WTC11 (cell line): ENCODE data around the gene ADGRL3. TPM values are rescaled to one million over a fixed set of nuclear protein-coding genes. Genes with fewer than 3 reads are reported as not detected.

Experiments
- ATAC-seq: fragments of 200-7000 bp; cut with Tn5 transposase; 2 replicates; pipeline ENCODE4 v1.10.0; 2021; ENCODE audit warnings: mild to moderate bottlenecking, moderate library complexity
- CTCF ChIA-PET: fragments of 300-600 bp; sonication (Branson Sonifier 250); formaldehyde crosslinking; loops from one replicate; lab custom pipeline; 2021; ENCODE audit warnings: antibody characterized with exemption; lab: Charles Lee
- POLR2A ChIA-PET: fragments of 350-600 bp; sonication (Branson Sonifier 250); formaldehyde crosslinking; loops from one replicate; lab custom pipeline; 2021; ENCODE audit warnings: antibody characterized with exemption; lab: Charles Lee
- DNase-seq: peaks from one replicate; pipeline ENCODE4 v3.0.0; 2021; ENCODE audit warnings: low spot score
- H3K27ac Mint-ChIP-seq: 2 replicates; pipeline ENCODE4 v1.8.0; 2021; ENCODE audit warnings: mixed read lengths
- H3K27me3 Mint-ChIP-seq: 2 replicates; pipeline ENCODE4 v1.8.0; 2021; ENCODE audit warnings: low read depth, mild to moderate bottlenecking, moderate library complexity, mixed read lengths
- H3K36me3 Mint-ChIP-seq: 2 replicates; pipeline ENCODE4 v1.8.0; 2021; ENCODE audit warnings: mixed read lengths
- H3K4me1 Mint-ChIP-seq: 2 replicates; pipeline ENCODE4 v1.8.0; 2022; ENCODE audit warnings: mixed read lengths
- H3K4me3 Mint-ChIP-seq: 2 replicates; pipeline ENCODE4 v1.8.0; 2021; ENCODE audit warnings: mild to moderate bottlenecking, moderate library complexity, mixed read lengths
- H3K9me3 Mint-ChIP-seq: 2 replicates; pipeline ENCODE4 v1.8.0; 2021; ENCODE audit warnings: mixed read lengths
- ATF1 ChIP-seq: sonication (generic); formaldehyde crosslinking; IDR thresholded peaks from 2 replicates; pipeline ENCODE4 v1.8.1; 2023; ENCODE audit warnings: mild to moderate bottlenecking, moderate library complexity, missing genetic modification reagents
- EMX1 ChIP-seq: fragments of 250-450 bp; sonication (Bioruptor Pico); IDR thresholded peaks from 2 replicates; pipeline ENCODE4 v1.8.0; 2021; ENCODE audit warnings: mild to moderate bottlenecking
- ETV6 ChIP-seq: sonication (generic); formaldehyde crosslinking; IDR thresholded peaks from 2 replicates; pipeline ENCODE4 v1.8.1; 2022; ENCODE audit warnings: mild to moderate bottlenecking, missing genetic modification reagents
- FOXJ3 ChIP-seq: sonication (generic); formaldehyde crosslinking; IDR thresholded peaks from 2 replicates; pipeline ENCODE4 v1.9.0; 2021; ENCODE audit warnings: missing genetic modification reagents, mild to moderate bottlenecking, borderline replicate concordance
- FOXK1 ChIP-seq: sonication (generic); formaldehyde crosslinking; IDR thresholded peaks from 2 replicates; pipeline ENCODE4 v1.8.0; 2022; ENCODE audit warnings: mild to moderate bottlenecking, moderate library complexity, missing genetic modification reagents
- GRHL2 ChIP-seq: fragments of 250-450 bp; sonication (Bioruptor Pico); IDR thresholded peaks from 2 replicates; pipeline ENCODE4 v1.8.0; 2022; ENCODE audit warnings: mild to moderate bottlenecking, moderate library complexity; ENCODE audit not compliant: insufficient replicate concordance, severe bottlenecking
- IRF2 ChIP-seq: sonication (generic); formaldehyde crosslinking; IDR thresholded peaks from 2 replicates; pipeline ENCODE4 v1.8.0; 2022; ENCODE audit warnings: low read depth, missing genetic modification reagents, borderline replicate concordance
- NFE2L1 ChIP-seq: sonication (generic); formaldehyde crosslinking; IDR thresholded peaks from 2 replicates; pipeline ENCODE4 v1.8.1; 2023; ENCODE audit warnings: missing genetic modification reagents
- NR1H2 ChIP-seq: sonication (generic); formaldehyde crosslinking; IDR thresholded peaks from 2 replicates; pipeline ENCODE4 v1.9.0; 2021; ENCODE audit warnings: mild to moderate bottlenecking, moderate library complexity, missing genetic modification reagents
- SP1 ChIP-seq: sonication (generic); formaldehyde crosslinking; conservative IDR thresholded peaks from 2 replicates; pipeline ENCODE4 v1.8.1; 2022; ENCODE audit warnings: missing genetic modification reagents
- TEAD4 ChIP-seq: sonication (generic); formaldehyde crosslinking; IDR thresholded peaks from 2 replicates; pipeline ENCODE4 v1.8.0; 2022; ENCODE audit warnings: mild to moderate bottlenecking, missing genetic modification reagents
- TP53 ChIP-seq: sonication (generic); formaldehyde crosslinking; IDR thresholded peaks from 2 replicates; pipeline ENCODE4 v1.8.1; 2023; ENCODE audit warnings: mild to moderate bottlenecking, missing genetic modification reagents
- ZNF121 ChIP-seq: sonication (generic); formaldehyde crosslinking; IDR thresholded peaks from 2 replicates; pipeline ENCODE4 v1.8.0; 2023; ENCODE audit warnings: missing genetic modification reagents
- ZNF219 ChIP-seq: sonication (generic); formaldehyde crosslinking; IDR thresholded peaks from 2 replicates; pipeline ENCODE4 v1.8.0; 2023; ENCODE audit warnings: missing genetic modification reagents, mild to moderate bottlenecking, borderline replicate concordance
- total RNA-seq: library from RNA; stranded (reverse); gene quantifications from 3 replicates; pipeline ENCODE4 v1.2.3, GENCODE V29; 2021
- TF ChIP-seq, protein P1 (sequence below): fragments of 250-450 bp; sonication (Bioruptor Pico); IDR thresholded peaks from 2 replicates; pipeline ENCODE4 v1.9.0; 2021; ENCODE audit warnings: mild to moderate bottlenecking, borderline replicate concordance
- TF ChIP-seq, protein P2 (sequence below): sonication (generic); formaldehyde crosslinking; IDR thresholded peaks from 2 replicates; pipeline ENCODE4 v1.8.1; 2022; ENCODE audit warnings: low read depth, mild to moderate bottlenecking, moderate library complexity, missing genetic modification reagents, borderline replicate concordance
- TF ChIP-seq, protein P3 (sequence below): sonication (generic); formaldehyde crosslinking; IDR thresholded peaks from 2 replicates; pipeline ENCODE4 v1.8.1; 2022; ENCODE audit warnings: missing genetic modification reagents, borderline replicate concordance
- TF ChIP-seq, protein P4 (sequence below): sonication (generic); formaldehyde crosslinking; IDR thresholded peaks from 2 replicates; pipeline ENCODE4 v1.8.1; 2023; ENCODE audit warnings: mild to moderate bottlenecking, moderate library complexity, missing genetic modification reagents
- TF ChIP-seq, protein P5 (sequence below): fragments of 250-450 bp; sonication (Bioruptor Pico); IDR thresholded peaks from 2 replicates; pipeline ENCODE4 v2.1.2; 2022; ENCODE audit warnings: mild to moderate bottlenecking, moderate library complexity

ADGRL3 gene
- total RNA-seq, 1 experiment from 2014 or later = 8.7 TPM

DNA sequence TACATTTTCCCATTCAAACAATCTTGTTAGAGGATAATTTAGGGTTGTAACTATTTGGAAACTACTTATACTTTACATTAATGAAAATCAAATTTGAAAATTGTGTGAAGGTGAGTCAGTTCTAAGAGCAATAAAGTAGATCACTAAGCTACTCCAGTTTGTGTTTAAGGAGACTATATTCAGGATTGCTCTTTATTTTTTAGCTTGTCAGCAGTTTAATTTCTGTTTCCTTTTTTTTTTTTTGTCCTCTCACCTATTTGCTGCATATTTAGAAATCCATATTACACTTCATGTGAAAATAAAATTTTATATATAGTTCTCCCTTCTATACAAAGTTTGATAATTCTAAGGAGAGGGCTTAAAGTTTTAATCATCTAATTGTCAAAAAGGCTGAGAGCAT, 691.8 kb downstream of the ADGRL3 start:
- no peak overlapping the region for H3K4me3 Mint-ChIP-seq
- ChIA-PET POLR2A (no interaction called here), CTCF (no interaction called here)
- DNase-seq = no peak
- no peaks in the 10 kb centered on the region for H3K27me3 Mint-ChIP-seq
- no peak for TF ChIP-seq IRF2 (CRISPR knock-in tag)
- H3K36me3 Mint-ChIP-seq = no peaks in the 10 kb centered on the region
- H3K27ac Mint-ChIP-seq = no peak overlapping the region
- ATAC-seq = no peak
- peaks cover 17% of the 10 kb centered on the region for H3K4me1 Mint-ChIP-seq
- H3K9me3 Mint-ChIP-seq = 0 out of 2 replicates have a peak, but pooled peaks cover 4% of the 10 kb centered on the region

DNA sequence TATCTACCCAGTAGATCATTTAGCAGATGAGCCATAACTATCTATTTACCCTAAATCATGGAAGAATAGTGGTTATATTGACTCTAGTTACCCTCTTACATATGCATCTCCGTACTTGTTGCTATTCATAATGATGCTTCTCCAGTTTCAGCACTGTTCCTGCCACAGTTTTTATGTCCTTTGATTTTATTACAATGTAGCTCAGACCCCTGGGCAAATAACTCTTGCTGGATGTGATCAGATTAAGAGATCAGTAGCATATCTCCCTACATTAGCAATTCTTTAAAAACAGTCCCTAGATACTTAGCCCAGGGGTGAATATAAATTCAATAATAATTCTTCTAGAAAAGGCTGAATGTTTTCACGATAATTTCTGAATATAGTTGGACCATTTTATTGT, 696.5 kb downstream of the ADGRL3 start:
- no peak for DNase-seq
- H3K36me3 Mint-ChIP-seq = peaks cover 6% of the 10 kb centered on the region; the same call in 1 of the 2 replicates
- POLR2A ChIA-PET = no interaction called here
- CTCF ChIA-PET = no interaction called here
- no peak for ATAC-seq
- no peaks in the 10 kb centered on the region for H3K27me3 Mint-ChIP-seq
- TF ChIP-seq SP1 (CRISPR knock-in tag) = no peak
- TF ChIP-seq ETV6 = no peak
- no peaks in the 10 kb centered on the region; the same call in 1 of the 2 replicates for H3K4me1 Mint-ChIP-seq
- H3K27ac Mint-ChIP-seq = no peak overlapping the region
- peaks cover 16% of the 10 kb centered on the region for H3K9me3 Mint-ChIP-seq
- H3K4me3 Mint-ChIP-seq = no peak overlapping the region

DNA sequence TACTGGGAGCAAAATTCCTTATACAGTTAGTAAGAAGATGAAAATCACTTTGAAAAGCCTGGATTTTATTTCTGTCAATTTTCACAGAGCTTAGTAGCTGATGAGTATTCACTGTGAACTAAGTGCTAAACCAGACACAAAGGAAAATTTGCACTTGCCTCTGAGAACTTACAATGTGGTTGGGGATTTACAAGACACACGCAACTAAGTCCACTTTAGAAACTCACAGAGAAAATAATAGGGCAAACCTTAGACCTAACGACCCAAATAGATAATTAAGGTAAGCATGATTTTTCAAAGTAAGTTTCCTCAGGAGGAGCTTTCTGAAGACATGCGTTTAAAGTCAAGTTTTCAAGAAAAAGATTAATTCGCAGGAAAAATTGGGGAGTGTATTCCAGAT, 708.9 kb downstream of the ADGRL3 start:
- H3K4me3 Mint-ChIP-seq = no peak overlapping the region
- H3K4me1 Mint-ChIP-seq = peaks cover 40% of the 10 kb centered on the region
- ChIA-PET CTCF (no interaction called here), POLR2A (no interaction called here)
- DNase-seq (no peak), ATAC-seq (no peak)
- no peaks in the 10 kb centered on the region for H3K36me3 Mint-ChIP-seq
- H3K27ac Mint-ChIP-seq = no peak overlapping the region
- no peaks in the 10 kb centered on the region for H3K9me3 Mint-ChIP-seq
- TF ChIP-seq, protein P1, sequence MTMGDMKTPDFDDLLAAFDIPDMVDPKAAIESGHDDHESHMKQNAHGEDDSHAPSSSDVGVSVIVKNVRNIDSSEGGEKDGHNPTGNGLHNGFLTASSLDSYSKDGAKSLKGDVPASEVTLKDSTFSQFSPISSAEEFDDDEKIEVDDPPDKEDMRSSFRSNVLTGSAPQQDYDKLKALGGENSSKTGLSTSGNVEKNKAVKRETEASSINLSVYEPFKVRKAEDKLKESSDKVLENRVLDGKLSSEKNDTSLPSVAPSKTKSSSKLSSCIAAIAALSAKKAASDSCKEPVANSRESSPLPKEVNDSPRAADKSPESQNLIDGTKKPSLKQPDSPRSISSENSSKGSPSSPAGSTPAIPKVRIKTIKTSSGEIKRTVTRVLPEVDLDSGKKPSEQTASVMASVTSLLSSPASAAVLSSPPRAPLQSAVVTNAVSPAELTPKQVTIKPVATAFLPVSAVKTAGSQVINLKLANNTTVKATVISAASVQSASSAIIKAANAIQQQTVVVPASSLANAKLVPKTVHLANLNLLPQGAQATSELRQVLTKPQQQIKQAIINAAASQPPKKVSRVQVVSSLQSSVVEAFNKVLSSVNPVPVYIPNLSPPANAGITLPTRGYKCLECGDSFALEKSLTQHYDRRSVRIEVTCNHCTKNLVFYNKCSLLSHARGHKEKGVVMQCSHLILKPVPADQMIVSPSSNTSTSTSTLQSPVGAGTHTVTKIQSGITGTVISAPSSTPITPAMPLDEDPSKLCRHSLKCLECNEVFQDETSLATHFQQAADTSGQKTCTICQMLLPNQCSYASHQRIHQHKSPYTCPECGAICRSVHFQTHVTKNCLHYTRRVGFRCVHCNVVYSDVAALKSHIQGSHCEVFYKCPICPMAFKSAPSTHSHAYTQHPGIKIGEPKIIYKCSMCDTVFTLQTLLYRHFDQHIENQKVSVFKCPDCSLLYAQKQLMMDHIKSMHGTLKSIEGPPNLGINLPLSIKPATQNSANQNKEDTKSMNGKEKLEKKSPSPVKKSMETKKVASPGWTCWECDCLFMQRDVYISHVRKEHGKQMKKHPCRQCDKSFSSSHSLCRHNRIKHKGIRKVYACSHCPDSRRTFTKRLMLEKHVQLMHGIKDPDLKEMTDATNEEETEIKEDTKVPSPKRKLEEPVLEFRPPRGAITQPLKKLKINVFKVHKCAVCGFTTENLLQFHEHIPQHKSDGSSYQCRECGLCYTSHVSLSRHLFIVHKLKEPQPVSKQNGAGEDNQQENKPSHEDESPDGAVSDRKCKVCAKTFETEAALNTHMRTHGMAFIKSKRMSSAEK (CRISPR knock-in tag) = no peak
- no peak for TF ChIP-seq EMX1 (CRISPR knock-in tag)
- TF ChIP-seq GRHL2 (CRISPR knock-in tag) = no peak
- no peak for TF ChIP-seq ATF1 (CRISPR knock-in tag)
- no peak for TF ChIP-seq FOXK1 (CRISPR knock-in tag)
- TF ChIP-seq, protein P2, sequence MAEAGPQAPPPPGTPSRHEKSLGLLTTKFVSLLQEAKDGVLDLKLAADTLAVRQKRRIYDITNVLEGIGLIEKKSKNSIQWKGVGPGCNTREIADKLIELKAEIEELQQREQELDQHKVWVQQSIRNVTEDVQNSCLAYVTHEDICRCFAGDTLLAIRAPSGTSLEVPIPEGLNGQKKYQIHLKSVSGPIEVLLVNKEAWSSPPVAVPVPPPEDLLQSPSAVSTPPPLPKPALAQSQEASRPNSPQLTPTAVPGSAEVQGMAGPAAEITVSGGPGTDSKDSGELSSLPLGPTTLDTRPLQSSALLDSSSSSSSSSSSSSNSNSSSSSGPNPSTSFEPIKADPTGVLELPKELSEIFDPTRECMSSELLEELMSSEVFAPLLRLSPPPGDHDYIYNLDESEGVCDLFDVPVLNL (CRISPR knock-in tag) = no peak
- no peak for TF ChIP-seq NFE2L1
- no peak for TF ChIP-seq ZNF121 (CRISPR knock-in tag)
- TF ChIP-seq FOXJ3 = no peak
- TF ChIP-seq TP53 (CRISPR knock-in tag) = no peak
- TF ChIP-seq, protein P3, sequence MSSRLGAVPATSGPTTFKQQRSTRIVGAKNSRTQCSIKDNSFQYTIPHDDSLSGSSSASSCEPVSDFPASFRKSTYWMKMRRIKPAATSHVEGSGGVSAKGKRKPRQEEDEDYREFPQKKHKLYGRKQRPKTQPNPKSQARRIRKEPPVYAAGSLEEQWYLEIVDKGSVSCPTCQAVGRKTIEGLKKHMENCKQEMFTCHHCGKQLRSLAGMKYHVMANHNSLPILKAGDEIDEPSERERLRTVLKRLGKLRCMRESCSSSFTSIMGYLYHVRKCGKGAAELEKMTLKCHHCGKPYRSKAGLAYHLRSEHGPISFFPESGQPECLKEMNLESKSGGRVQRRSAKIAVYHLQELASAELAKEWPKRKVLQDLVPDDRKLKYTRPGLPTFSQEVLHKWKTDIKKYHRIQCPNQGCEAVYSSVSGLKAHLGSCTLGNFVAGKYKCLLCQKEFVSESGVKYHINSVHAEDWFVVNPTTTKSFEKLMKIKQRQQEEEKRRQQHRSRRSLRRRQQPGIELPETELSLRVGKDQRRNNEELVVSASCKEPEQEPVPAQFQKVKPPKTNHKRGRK (CRISPR knock-in tag) = no peak
- no peak for TF ChIP-seq NR1H2 (CRISPR knock-in tag)
- TF ChIP-seq, protein P4, sequence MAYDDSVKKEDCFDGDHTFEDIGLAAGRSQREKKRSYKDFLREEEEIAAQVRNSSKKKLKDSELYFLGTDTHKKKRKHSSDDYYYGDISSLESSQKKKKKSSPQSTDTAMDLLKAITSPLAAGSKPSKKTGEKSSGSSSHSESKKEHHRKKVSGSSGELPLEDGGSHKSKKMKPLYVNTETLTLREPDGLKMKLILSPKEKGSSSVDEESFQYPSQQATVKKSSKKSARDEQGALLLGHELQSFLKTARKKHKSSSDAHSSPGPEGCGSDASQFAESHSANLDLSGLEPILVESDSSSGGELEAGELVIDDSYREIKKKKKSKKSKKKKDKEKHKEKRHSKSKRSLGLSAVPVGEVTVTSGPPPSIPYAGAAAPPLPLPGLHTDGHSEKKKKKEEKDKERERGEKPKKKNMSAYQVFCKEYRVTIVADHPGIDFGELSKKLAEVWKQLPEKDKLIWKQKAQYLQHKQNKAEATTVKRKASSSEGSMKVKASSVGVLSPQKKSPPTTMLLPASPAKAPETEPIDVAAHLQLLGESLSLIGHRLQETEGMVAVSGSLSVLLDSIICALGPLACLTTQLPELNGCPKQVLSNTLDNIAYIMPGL (CRISPR knock-in tag) = no peak
- TF ChIP-seq TEAD4 (CRISPR knock-in tag) = no peak
- TF ChIP-seq, protein P5, sequence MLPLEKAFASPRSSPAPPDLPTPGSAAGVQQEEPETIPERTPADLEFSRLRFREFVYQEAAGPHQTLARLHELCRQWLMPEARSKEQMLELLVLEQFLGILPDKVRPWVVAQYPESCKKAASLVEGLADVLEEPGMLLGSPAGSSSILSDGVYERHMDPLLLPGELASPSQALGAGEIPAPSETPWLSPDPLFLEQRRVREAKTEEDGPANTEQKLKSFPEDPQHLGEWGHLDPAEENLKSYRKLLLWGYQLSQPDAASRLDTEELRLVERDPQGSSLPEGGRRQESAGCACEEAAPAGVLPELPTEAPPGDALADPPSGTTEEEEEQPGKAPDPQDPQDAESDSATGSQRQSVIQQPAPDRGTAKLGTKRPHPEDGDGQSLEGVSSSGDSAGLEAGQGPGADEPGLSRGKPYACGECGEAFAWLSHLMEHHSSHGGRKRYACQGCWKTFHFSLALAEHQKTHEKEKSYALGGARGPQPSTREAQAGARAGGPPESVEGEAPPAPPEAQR (CRISPR knock-in tag) = no peak
- no peak for TF ChIP-seq ZNF219
- H3K27me3 Mint-ChIP-seq = peaks cover 40% of the 10 kb centered on the region
